GM19238 (cell line): ENCODE data around the gene UVRAG.

Experiments
- DNase-seq: peaks from one replicate; pipeline ENCODE4 v3.0.0; 2011; ENCODE audit warnings: low spot score; ENCODE audit not compliant: insufficient read length

UVRAG gene

DNA sequence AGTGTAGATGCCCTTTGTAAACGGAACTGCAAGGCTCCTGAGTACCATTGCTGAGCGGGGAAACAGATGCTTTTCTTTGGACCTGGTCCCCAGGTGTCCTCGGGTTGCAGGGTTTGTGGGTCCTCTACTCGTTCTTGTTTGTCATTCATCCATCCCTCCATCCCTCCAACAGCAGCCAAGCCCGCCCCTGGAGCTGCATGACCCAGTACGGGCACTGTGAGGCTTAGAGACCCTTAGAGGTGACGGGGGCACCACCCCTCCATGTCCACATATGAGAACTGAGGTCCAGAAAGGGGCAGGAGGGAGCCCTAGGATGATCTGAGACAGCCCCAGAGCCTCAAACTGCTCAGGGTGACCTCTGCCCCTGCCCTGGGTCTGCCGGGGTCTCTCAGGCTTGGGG is 345.8 kb downstream of the UVRAG start:
- DNase-seq: no peak

DNA sequence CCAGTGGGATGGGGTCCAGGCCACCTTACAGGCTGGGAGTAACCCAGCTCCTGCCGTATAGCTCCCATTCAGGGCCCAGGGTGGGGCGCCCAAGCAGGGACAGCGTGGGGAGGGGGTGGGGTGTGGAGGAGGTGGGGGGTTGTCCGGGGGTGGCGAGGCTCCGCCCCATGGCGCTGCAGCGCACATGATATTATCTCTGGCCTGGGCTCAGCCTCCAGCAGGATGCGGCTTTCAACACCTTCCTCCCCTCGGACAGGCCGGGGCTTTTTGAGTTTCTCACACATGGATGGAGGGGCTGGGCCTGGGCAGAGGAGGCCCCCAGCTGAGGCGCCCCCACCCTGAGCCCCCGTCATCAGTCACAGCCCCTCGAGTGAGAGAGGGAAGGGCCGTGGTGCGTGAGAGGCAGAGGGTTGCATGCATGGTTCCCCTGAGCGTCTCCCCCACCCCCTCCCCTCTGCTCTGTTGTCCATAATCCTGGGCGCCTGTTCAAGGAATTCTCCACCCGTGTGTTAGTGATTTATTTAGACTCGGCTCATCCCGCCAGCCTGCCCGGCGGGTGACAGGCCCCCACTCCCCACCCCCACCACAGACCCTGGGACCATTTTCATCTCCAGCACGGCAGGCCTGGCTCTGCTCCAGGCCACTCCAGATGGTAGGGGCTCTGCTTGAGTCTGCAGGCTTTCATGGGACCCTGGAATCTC is 346.4 kb downstream of the UVRAG start:
- no peak for DNase-seq

DNA sequence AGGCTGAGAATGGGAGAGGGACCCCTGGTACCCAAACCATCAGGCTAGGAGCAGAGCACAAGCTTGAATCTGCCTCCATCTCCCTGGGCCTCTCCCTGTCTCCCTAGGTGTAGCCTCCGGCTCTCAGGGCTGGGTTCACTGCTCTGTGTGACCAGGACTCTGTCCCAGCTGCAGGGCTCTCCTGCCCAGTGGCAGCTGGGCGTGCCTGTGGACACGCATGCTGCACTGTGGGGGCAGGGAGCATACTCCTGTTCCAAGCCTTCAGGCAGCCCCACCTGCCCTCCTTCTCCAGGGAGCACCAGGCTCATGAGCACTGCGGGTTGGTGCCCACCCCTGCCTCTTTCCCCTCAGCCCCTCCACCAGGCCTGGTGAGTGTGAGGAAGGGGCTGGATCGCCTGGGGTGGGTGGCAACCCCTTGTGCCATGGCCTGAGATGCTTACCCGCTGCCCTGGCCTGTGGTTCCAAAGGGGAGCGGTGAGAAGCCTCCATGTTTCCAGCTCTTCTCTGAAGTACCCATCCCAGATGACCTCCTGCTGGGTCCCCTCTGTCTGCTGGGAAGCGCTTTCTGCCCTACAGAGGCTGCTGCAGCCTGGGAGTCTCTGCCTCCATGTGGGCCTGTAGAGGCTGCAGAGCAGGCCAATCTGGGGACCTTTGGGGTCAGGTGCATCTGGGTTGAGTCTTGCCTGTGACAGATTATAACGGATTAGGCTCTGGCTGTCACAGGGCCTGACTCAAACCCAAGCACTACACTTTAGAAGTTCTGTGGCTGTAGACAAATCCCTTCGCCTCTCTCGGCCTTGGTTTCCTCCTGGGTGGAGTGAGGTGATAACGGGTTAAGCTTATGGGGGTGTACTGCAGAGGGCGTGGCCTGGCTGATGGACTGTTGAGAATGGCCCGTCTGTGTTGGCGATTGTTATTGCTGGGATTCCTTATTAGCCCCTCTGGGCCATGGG is 347.6 kb downstream of the UVRAG start:
- no peak for DNase-seq

GRCh38 chr11:76163289-76163880 is 348.4 kb downstream of the UVRAG start:
- no peak for DNase-seq

- no peak for DNase-seq
Observed at GRCh38 chr11:76164081-76164480, 349.1 kb downstream of the UVRAG start.

DNA sequence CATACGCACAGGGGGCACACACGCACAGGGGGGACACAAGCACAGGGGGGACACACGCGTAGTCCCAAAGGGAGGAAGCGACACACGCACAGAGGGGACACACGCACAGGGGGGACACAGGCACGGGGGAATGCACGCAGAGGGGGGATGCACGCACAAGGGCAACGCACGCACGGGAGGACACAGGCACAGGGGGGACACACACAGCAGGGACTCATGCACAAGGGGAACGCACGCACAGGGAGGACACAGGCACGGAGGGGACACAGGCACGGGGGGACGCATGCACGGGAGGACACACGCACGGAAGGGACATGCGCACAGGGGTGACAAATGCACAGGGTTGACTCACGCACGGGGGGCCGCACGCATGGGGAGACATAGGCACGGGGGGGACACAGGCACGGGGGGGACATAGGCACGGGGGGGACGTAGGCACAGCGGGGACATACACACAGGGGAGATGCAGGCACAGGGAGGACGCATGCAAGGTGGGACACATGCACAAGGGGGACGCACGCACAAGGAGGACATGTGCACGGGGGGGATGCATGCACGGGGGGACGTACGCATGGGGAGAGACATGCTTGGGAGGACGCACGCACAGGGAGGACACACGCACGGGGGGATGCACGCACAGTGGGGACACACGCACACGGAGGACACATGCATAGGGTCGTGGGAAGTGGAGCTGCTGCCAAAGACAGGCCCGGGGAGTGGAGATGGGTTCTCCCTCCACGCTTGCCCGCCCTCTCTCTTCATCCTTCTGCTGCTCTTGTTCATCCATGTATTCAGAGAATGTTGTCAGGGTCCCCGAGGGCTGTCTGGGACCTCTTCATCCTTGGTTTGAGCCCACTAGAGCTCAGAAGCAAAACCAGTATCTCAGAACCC is 350.1 kb downstream of the UVRAG start:
- DNase-seq: no peak

DNA sequence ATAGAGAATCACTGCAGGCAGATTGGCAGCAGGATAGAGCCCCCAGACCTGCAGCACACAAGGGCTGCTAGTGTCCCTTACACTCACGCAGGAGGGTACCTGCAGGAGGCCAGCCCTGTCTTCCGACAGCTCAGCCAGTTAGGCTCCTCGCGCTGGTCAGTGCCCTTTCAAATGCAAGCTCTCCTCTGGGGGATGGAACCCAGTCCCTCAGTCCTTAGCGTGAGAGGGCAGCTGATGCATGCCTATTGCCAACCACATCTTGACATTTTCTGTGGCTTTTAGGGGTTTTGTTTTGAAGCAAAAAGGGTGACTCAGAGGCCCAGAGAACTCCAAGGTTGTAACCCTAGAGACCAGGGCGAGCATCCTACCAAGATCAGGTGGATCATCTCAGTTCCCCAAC is 351.3 kb downstream of the UVRAG start:
- DNase-seq: no peak

DNA sequence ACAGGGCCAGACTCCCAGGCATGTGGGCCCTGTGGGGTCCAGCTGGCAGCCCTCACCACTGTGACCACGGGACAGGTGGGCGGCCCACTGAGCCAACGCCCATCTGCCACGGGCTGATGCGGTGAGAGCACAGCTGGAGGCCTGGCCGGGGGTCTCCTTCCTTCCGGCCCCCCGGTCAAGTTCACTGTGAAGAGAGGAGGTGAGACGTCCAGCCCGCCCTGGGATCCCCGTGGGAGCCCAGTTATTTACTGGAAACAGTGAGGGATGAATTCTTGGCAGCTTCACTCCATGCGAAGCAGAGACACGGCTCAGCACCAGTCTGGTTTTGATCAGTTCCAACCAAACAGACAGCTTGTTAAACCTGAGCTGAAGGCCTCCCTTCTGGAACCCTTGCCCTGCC is 352.6 kb downstream of the UVRAG start:
- DNase-seq: no peak

GRCh38 chr11:76169473-76169896 is 354.5 kb downstream of the UVRAG start:
- DNase-seq: no peak

DNA sequence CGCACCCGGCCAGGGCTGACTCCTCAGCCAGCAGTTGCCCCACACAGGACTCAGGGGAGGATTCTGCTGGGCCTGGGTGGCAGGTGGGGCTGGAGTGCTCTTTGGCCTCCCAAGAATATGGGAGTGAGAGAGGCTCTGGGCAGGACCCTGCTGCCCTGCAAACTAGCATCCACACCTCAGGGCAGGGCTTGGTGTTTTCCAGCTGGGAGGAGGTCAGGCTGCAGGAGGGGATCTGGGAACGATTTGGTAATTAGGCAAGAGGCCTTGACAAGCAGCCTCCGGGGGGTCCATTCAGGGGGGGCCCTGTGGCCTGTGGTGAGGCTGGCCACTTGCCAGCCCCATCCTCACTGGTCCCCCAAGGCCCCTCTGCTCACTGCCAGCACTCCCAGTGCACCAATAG is 355.5 kb downstream of the UVRAG start:
- DNase-seq: no peak

GRCh38 chr11:76172583-76172982 is 357.6 kb downstream of the UVRAG start:
- DNase-seq: no peak

GRCh38 chr11:76173663-76174062 is 358.7 kb downstream of the UVRAG start:
- DNase-seq: no peak

GRCh38 chr11:76174330-76174729 is 359.3 kb downstream of the UVRAG start:
- DNase-seq: no peak

DNA sequence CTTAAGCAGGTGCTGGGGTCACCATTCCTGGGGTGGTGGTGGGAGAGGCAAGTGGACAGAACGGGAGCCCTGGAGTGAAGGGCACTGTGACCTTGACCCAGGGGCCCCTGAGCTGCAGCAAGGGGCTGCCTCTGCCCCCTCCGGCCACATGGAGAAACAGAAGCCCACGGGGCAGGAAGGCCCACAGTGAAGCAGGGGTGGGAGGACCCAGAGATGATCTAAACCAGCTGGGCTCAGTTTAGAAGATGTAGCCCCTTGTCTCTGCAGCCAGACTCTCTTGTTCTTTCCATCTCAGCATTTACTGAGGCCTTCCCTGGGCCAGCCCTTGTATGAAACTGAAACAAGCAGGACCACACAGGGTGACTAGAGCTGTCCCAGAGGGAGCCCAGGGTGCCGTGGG is 360.8 kb downstream of the UVRAG start:
- no peak for DNase-seq

GRCh38 chr11:76176463-76176862 is 361.5 kb downstream of the UVRAG start:
- no peak for DNase-seq

GRCh38 chr11:76177250-76177686 is 362.3 kb downstream of the UVRAG start:
- DNase-seq: no peak

- DNase-seq: no peak
Observed at GRCh38 chr11:76179147-76179546, 364.1 kb downstream of the UVRAG start.

GRCh38 chr11:76181371-76181770 is 366.4 kb downstream of the UVRAG start:
- no peak for DNase-seq

DNA sequence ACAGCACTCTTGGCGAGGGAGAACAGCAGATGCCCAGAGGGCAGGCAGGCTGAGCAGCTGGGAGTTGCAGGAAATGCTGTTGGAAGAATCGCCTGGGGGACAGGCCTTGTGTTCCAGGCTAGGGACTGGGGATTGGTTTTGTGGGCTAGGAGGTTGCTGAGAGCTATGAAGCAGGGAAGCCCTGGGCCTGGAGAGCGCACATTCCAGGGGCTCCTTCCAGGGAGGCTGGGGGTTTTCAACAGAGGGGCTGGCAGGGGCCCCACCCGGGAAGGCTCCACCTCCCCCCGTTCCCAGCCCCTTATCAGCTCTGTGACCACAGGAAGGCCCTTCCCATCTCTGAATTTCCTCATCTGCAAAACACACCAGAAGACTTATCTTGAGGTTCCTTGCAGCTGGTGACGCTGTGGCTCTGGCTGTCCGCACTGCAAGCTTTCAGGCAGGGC is 369.6 kb downstream of the UVRAG start:
- DNase-seq: no peak

- DNase-seq: no peak
Observed at GRCh38 chr11:76185511-76185910, 370.5 kb downstream of the UVRAG start.

DNA sequence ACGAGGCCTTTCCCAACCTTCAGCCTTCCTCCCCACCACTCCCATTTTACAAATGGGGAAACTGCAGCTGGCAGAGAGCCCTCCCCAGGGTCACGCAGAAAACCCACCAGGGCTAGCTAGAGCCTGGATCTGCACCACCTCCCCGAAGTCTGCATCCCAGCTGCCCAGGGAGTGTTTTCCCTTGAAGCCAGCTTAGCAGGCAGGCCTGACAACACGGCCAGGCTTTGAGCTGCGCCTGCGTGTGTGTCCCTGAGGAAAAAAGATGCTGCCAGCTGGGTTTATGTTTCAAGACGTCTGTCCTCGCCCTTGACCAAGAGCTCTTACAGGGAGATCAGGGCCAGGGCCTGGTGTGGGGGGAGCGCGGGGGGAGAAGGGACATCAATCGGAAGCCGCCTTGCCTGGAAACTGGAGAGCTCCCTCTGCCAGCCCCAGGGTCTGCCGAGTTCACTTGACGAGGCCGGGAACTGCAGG is 371.0 kb downstream of the UVRAG start:
- no peak for DNase-seq
